Endothelial cell of umbilical vein (primary cell): ENCODE measurements around the gene SAC3D1.

Experiments
- CTCF ChIP-seq, 2 donors: IDR thresholded peaks; 1 replicate in 1 of 2; 2 replicates in 1 of 2; pipeline ENCODE4 v1.5.1; 2011; ENCODE audit warnings: low read length in 2 of 2, mild to moderate bottlenecking in 2 of 2, moderate library complexity in 2 of 2, control low read depth in 1 of 2, inconsistent platforms in 1 of 2, low read depth in 1 of 2; ENCODE audit not compliant: insufficient read depth in 1 of 2; ENCODE audit errors: extremely low read depth in 1 of 2
- EZH2 ChIP-seq: IDR thresholded peaks from 2 replicates; pipeline ENCODE4 v1.6.1; 2012; ENCODE audit warnings: borderline replicate concordance, low read depth, mild to moderate bottlenecking, moderate library complexity, low read length, inconsistent platforms; ENCODE audit not compliant: severe bottlenecking
- FOS ChIP-seq: IDR thresholded peaks from 2 replicates; pipeline ENCODE4 v1.6.1; 2011; ENCODE audit warnings: mild to moderate bottlenecking, low read length, moderate library complexity, borderline replicate concordance; ENCODE audit not compliant: insufficient read depth
- GATA2 ChIP-seq: IDR thresholded peaks from 2 replicates; pipeline ENCODE4 v1.7.0; 2011; ENCODE audit warnings: low read depth, mild to moderate bottlenecking, moderate library complexity, mixed read lengths, low read length; ENCODE audit not compliant: insufficient read length, insufficient read depth
- JUN ChIP-seq: IDR thresholded peaks from 2 replicates; pipeline ENCODE4 v1.6.1; 2011; ENCODE audit warnings: borderline replicate concordance, low read depth; ENCODE audit not compliant: insufficient read length, insufficient read depth
- MAX ChIP-seq: IDR thresholded peaks from 2 replicates; pipeline ENCODE4 v1.6.1; 2011; ENCODE audit not compliant: insufficient read depth, insufficient read length
- MYC ChIP-seq: IDR thresholded peaks from one replicate; pipeline ENCODE4 v1.6.1; 2011; ENCODE audit warnings: mild to moderate bottlenecking, low read depth, low read length
- POLR2A ChIP-seq: IDR thresholded peaks from 2 replicates; pipeline ENCODE4 v1.6.1; 2012; ENCODE audit warnings: low read depth, mild to moderate bottlenecking, control low read depth, low read length
- POLR2AphosphoS5 ChIP-seq: IDR thresholded peaks from 2 replicates; pipeline ENCODE4 v1.6.1; 2012; ENCODE audit warnings: low read depth, mild to moderate bottlenecking, control low read depth, low read length, moderate library complexity; ENCODE audit not compliant: insufficient read depth

GRCh38 chr11:65003282-65003681 lies 37.7 kb upstream of the SAC3D1 start:
- TF ChIP-seq POLR2A (no peak), EZH2 (no peak), CTCF (IDR thresholded peaks at IDR 0.05; ENCODE audit: extremely low read depth in 1 of 2, insufficient read depth in 1 of 2, low read depth in 1 of 2, low read length in 2 of 2) (no peak), POLR2AphosphoS5 (no peak), GATA2 (no peak), FOS (no peak), MAX (no peak), JUN (no peak), MYC (no peak)
